K562 (cell line): Measurements from ENCODE around the gene NBEA. TPM values are rescaled to one million over a fixed set of nuclear protein-coding genes. Genes with fewer than 3 reads are reported as not detected.

Experiments
- ATAC-seq: fragments of 200-7000 bp; cut with Tn5 transposase; 3 replicates; pipeline ENCODE4 v1.9.1; 2020; ENCODE audit warnings: moderate library complexity
- BruUV-seq: library from RNA; stranded (reverse); fragments of 400-500 nt; replicated peaks from 2 replicates; lab custom pipeline; 2021; lab: Mats Ljungman, UMichigan
- CTCF ChIA-PET: fragments of 300-600 bp; formaldehyde crosslinking; extraction: SDS; loops from one replicate; lab custom pipeline; 2021; ENCODE audit warnings: low intra/inter-chr PET ratio; lab: Yijun Ruan, JAX
- POLR2A ChIA-PET: fragments of 300-600, 350-650 bp; sonication (Branson Sonifier 250); formaldehyde crosslinking; extraction: SDS; loops from one replicate; lab custom pipeline; 2021; ENCODE audit warnings: antibody characterized with exemption, inconsistent platforms; lab: Yijun Ruan, JAX
- DNase-seq, 4 experiments: peaks; one replicate each; pipeline versions ENCODE4 v3.0.0 to v3.0.0-alpha.2; 2011 to 2018; ENCODE audit warnings: low spot score in 3 of 4, mixed read lengths in 3 of 4; ENCODE audit errors: extremely low read depth in 1 of 4
- FAIRE-seq: peaks from 2 replicates; lab custom pipeline; 2011; peaks lifted over from hg19 to GRCh38; lab: Jason Lieb, UNC
- H2AFZ ChIP-seq: 2 replicates; pipeline ENCODE4 v1.6.0; 2011; ENCODE audit warnings: low read depth, low read length, control low read depth, inconsistent platforms
- H3K27ac ChIP-seq: fragments of 200-600 bp; 3 replicates; pipeline ENCODE4 v1.8.0; 2011; ENCODE audit warnings: low read depth, mild to moderate bottlenecking, control low read depth, inconsistent platforms, low read length, moderate library complexity, mixed read lengths; ENCODE audit errors: extremely low read depth
- H3K27me3 ChIP-seq, 2 experiments: fragments of 300-600 bp in 1 of 2; 2 replicates in 1 of 2; 3 replicates in 1 of 2; pipeline versions ENCODE4 v1.6.0 to v1.8.0; 2011; ENCODE audit warnings: inconsistent platforms in 2 of 2, low read length in 2 of 2, mild to moderate bottlenecking in 1 of 2, mixed read lengths in 1 of 2, moderate library complexity in 1 of 2; ENCODE audit not compliant: control insufficient read depth in 2 of 2, insufficient read depth in 2 of 2
- H3K36me3 ChIP-seq: fragments of 300-600 bp; 3 replicates; pipeline ENCODE4 v1.8.0; 2011; ENCODE audit warnings: mild to moderate bottlenecking, low read length, inconsistent platforms; ENCODE audit not compliant: control insufficient read depth, insufficient read depth
- H3K4me1 ChIP-seq, 2 experiments: fragments of 200-600 bp in 1 of 2; replicated peaks in 1 of 2; 2 replicates in 1 of 2; 3 replicates in 1 of 2; pipeline versions ENCODE4 v1.5.1 to v1.8.0; 2011; ENCODE audit warnings: inconsistent platforms in 2 of 2, low read length in 2 of 2, mild to moderate bottlenecking in 1 of 2, mixed read lengths in 1 of 2, moderate library complexity in 1 of 2; ENCODE audit not compliant: control insufficient read depth in 2 of 2, insufficient read depth in 2 of 2
- H3K4me2 ChIP-seq: 2 replicates; pipeline ENCODE4 v1.6.1; 2011; ENCODE audit warnings: low read length, control low read depth, inconsistent platforms, mixed read lengths; ENCODE audit not compliant: insufficient read depth
- H3K4me3 ChIP-seq: fragments of 200-600 bp; sonication (generic), shearing (Covaris generic); 2 replicates; pipeline ENCODE4 v1.5.1; 2016; ENCODE audit warnings: control low read depth, inconsistent platforms
- H3K79me2 ChIP-seq: fragments of 200-600 bp; 3 replicates; pipeline ENCODE4 v1.8.0; 2011; ENCODE audit warnings: low read length, inconsistent platforms; ENCODE audit not compliant: control insufficient read depth, insufficient read depth
- H3K9ac ChIP-seq, 2 experiments: 2 replicates each; pipeline versions ENCODE4 v1.6.0 to v1.6.1; 2011; ENCODE audit warnings: low read depth in 2 of 2, low read length in 2 of 2, control low read depth in 1 of 2, inconsistent platforms in 1 of 2, mild to moderate bottlenecking in 1 of 2, mixed read lengths in 1 of 2; ENCODE audit not compliant: insufficient read depth in 1 of 2
- H3K9me1 ChIP-seq: one replicate; pipeline ENCODE4 v1.6.0; 2011; ENCODE audit warnings: inconsistent platforms, mild to moderate bottlenecking, low read length, moderate library complexity; ENCODE audit not compliant: control insufficient read depth, insufficient read depth
- H3K9me3 ChIP-seq: replicated peaks from 2 replicates; pipeline ENCODE4 v1.5.1; 2011; ENCODE audit warnings: low read depth, low read length, inconsistent platforms; ENCODE audit not compliant: control insufficient read depth, insufficient read depth
- H4K20me1 ChIP-seq: replicated peaks from 2 replicates; pipeline ENCODE4 v1.6.1; 2011; ENCODE audit warnings: low read length, inconsistent platforms, mixed read lengths; ENCODE audit not compliant: control insufficient read depth, insufficient read depth
- CC2D1A ChIP-seq: fragments of 450-650 bp; IDR thresholded peaks from 2 replicates; pipeline ENCODE4 v1.6.1; 2017; ENCODE audit warnings: mild to moderate bottlenecking
- ERF ChIP-seq: fragments of 450-650 bp; formaldehyde crosslinking; IDR thresholded peaks from 2 replicates; pipeline ENCODE4 v1.4.0; 2020; ENCODE audit warnings: mild to moderate bottlenecking, mixed read lengths
- L3MBTL2 ChIP-seq: fragments of 450-650 bp; IDR thresholded peaks from 2 replicates; pipeline ENCODE4 v1.6.1; 2016; ENCODE audit warnings: mild to moderate bottlenecking, moderate library complexity
- SMAD3 ChIP-seq: fragments of 450-650 bp; formaldehyde crosslinking; conservative IDR thresholded peaks from 2 replicates; pipeline ENCODE4 v1.4.0; 2020; ENCODE audit warnings: mild to moderate bottlenecking
- STAT5B ChIP-seq: fragments of 250-450 bp; sonication (Bioruptor Pico); IDR thresholded peaks from 2 replicates; pipeline ENCODE4 v1.8.0; 2021; ENCODE audit warnings: mild to moderate bottlenecking, inconsistent platforms
- TCFL5 ChIP-seq: fragments of 250-450 bp; sonication (Bioruptor Pico); conservative IDR thresholded peaks from 2 replicates; pipeline ENCODE4 v1.6.1; 2021; ENCODE audit warnings: mild to moderate bottlenecking, moderate library complexity, matching md5 sums
- WGBS: fragments of 100-300 bp; shearing (Covaris generic); methylation state at CpG from one replicate; pipeline ENCODE4 v1.1.6; 2016; ENCODE audit warnings: low coverage, mixed read lengths; ENCODE audit not compliant: insufficient coverage; ENCODE audit errors: missing lambda C conversion rate; 5-methylcytosine and 5-hydroxymethylcytosine counted together
- in situ Hi-C: fragments of 300-500 bp; cut with MboI; formaldehyde crosslinking; loops from 4 replicates; pipeline ENCODE4 v1.15.0; 2018; ENCODE audit warnings: inconsistent platforms, mixed read lengths
- intact Hi-C: fragments of 100-400 bp; cut with micrococcal nuclease; formaldehyde crosslinking; loops from 2 replicates; pipeline ENCODE4 v1.14.2; 2022
- polyA plus RNA-seq, 8 experiments: library from polyadenylated mRNA; depleted of rRNA in 4 of 8; stranded (reverse) in 5 of 8; unstranded in 3 of 8; fragments of >200 nt; fragmentation: Nextera tagmentation in 2 of 8; fragmentation: Illumina TruSeq in 1 of 8; extraction: Ambion mirVana in 2 of 8; extraction: Trizol in 1 of 8; gene quantifications; 2 replicates each; pipeline versions ENCODE4 v1.2.1 to v1.2.3, GENCODE V29; 2011 to 2014; ENCODE audit warnings: inconsistent platforms in 1 of 8, missing spikeins in 1 of 8
- total RNA-seq, 7 experiments: library from RNA; depleted of rRNA in 6 of 7; stranded (reverse); fragments of >200 nt in 6 of 7; fragmentation: Illumina TruSeq in 2 of 7; extraction: Trizol in 2 of 7; gene quantifications; 2 replicates each; pipeline versions ENCODE4 v1.2.1 to v1.2.3, GENCODE V29; 2011 to 2021; ENCODE audit warnings: low replicate concordance in 1 of 7
- TF ChIP-seq, protein P1 (sequence below): fragments of 250-450 bp; sonication (Bioruptor Pico); IDR thresholded peaks from 2 replicates; pipeline ENCODE4 v1.8.0; 2022; ENCODE audit warnings: inconsistent platforms, mild to moderate bottlenecking, moderate library complexity, borderline replicate concordance
- TF ChIP-seq, protein P2 (sequence below): fragments of 450-650 bp; IDR thresholded peaks from 2 replicates; pipeline ENCODE4 v1.6.1; 2017; ENCODE audit warnings: antibody characterized with exemption
- TF ChIP-seq, protein P3 (sequence below): sonication (generic); IDR thresholded peaks from 2 replicates; pipeline ENCODE4 v1.6.1; 2016
- TF ChIP-seq, protein P4 (sequence below): fragments of 250-450 bp; sonication (Bioruptor Pico); IDR thresholded peaks from 2 replicates; pipeline ENCODE4 v1.8.0; 2021; ENCODE audit warnings: borderline replicate concordance, mild to moderate bottlenecking, moderate library complexity; ENCODE audit not compliant: poor library complexity, severe bottlenecking

NBEA gene
- total and polyA plus RNA-seq, 9 of the 15 experiments (the other 6 are each of a cell fraction or from before 2014, with no cell fraction given) = 0.03 to 0.94 (median 0.05) TPM; not detected in 2

DNA sequence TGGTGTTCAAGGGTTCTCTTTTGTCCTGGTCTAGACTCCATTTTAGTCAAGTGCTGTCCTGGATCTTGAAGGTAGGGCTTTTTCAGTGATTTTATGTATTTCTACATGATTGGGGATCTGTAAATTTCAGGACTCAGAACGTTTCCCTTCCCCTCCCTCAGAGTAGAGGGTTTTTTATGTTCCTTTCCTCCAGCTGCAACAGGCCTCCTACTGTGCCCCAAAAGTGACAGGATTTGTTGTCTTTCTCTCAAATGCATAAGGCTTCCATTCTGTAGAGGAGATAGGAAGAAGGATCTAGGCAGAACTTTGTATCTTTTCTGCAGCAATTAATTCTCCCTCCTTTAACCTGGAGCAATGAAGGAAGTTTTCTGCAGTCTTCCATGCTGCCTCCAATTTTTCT is 283.1 kb downstream of the NBEA start:
- Histone ChIP-seq H3K79me2 (no peaks in the 10 kb centered on the region), H3K27me3 (no peaks in the 10 kb centered on the region), H3K27ac (no peak overlapping the region), H3K9me3 (no peaks in the 10 kb centered on the region), H3K4me3 (no peak overlapping the region), H4K20me1 (no peaks in the 10 kb centered on the region), H3K9me1 (no peaks in the 10 kb centered on the region), H3K4me1 (no peaks in the 10 kb centered on the region), H3K36me3 (no peaks in the 10 kb centered on the region), H2AFZ (no peak overlapping the region), H3K9ac (no peak overlapping the region), H3K4me2 (no peak overlapping the region)
- ChIA-PET CTCF (no interaction called here), POLR2A (no interaction called here)
- ATAC-seq (no peak), FAIRE-seq (no peak), DNase-seq (no peak)
- in situ Hi-C loops (no loop called here), intact Hi-C loops (no loop called here)
- no TSS peak for BruUV-seq
- WGBS = 0% methylated on average over 1 of the region's 1 CpG
- TF ChIP-seq ERF (CRISPR knock-in tag) (no peak), CC2D1A (no peak), STAT5B (no peak), TCFL5 (CRISPR knock-in tag) (no peak), SMAD3 (CRISPR knock-in tag) (no peak), L3MBTL2 (no peak)
- TF ChIP-seq, protein P1, sequence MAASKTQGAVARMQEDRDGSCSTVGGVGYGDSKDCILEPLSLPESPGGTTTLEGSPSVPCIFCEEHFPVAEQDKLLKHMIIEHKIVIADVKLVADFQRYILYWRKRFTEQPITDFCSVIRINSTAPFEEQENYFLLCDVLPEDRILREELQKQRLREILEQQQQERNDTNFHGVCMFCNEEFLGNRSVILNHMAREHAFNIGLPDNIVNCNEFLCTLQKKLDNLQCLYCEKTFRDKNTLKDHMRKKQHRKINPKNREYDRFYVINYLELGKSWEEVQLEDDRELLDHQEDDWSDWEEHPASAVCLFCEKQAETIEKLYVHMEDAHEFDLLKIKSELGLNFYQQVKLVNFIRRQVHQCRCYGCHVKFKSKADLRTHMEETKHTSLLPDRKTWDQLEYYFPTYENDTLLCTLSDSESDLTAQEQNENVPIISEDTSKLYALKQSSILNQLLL = no peak
- TF ChIP-seq, protein P2, sequence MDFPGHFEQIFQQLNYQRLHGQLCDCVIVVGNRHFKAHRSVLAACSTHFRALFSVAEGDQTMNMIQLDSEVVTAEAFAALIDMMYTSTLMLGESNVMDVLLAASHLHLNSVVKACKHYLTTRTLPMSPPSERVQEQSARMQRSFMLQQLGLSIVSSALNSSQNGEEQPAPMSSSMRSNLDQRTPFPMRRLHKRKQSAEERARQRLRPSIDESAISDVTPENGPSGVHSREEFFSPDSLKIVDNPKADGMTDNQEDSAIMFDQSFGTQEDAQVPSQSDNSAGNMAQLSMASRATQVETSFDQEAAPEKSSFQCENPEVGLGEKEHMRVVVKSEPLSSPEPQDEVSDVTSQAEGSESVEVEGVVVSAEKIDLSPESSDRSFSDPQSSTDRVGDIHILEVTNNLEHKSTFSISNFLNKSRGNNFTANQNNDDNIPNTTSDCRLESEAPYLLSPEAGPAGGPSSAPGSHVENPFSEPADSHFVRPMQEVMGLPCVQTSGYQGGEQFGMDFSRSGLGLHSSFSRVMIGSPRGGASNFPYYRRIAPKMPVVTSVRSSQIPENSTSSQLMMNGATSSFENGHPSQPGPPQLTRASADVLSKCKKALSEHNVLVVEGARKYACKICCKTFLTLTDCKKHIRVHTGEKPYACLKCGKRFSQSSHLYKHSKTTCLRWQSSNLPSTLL = no peak
- TF ChIP-seq, protein P3, sequence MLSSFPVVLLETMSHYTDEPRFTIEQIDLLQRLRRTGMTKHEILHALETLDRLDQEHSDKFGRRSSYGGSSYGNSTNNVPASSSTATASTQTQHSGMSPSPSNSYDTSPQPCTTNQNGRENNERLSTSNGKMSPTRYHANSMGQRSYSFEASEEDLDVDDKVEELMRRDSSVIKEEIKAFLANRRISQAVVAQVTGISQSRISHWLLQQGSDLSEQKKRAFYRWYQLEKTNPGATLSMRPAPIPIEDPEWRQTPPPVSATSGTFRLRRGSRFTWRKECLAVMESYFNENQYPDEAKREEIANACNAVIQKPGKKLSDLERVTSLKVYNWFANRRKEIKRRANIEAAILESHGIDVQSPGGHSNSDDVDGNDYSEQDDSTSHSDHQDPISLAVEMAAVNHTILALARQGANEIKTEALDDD = no peak
- TF ChIP-seq, protein P4, sequence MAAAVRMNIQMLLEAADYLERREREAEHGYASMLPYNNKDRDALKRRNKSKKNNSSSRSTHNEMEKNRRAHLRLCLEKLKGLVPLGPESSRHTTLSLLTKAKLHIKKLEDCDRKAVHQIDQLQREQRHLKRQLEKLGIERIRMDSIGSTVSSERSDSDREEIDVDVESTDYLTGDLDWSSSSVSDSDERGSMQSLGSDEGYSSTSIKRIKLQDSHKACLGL = no peak
